IMR-90 (cell line): ENCODE measurements around the gene RNF144A.

Experiments used
- CTCF ChIP-seq: conservative IDR thresholded peaks from 2 replicates; pipeline ENCODE4 v1.5.1; 2012; ENCODE audit warnings: mild to moderate bottlenecking, low read depth, low read length, improper control_type of control experiment
- TF ChIP-seq, protein P1 (sequence below): fragments of 150-350 bp; IDR thresholded peaks from 2 replicates; pipeline ENCODE4 v1.6.1; 2017; ENCODE audit warnings: mild to moderate bottlenecking, antibody characterized with exemption, low read length, low read depth

DNA sequence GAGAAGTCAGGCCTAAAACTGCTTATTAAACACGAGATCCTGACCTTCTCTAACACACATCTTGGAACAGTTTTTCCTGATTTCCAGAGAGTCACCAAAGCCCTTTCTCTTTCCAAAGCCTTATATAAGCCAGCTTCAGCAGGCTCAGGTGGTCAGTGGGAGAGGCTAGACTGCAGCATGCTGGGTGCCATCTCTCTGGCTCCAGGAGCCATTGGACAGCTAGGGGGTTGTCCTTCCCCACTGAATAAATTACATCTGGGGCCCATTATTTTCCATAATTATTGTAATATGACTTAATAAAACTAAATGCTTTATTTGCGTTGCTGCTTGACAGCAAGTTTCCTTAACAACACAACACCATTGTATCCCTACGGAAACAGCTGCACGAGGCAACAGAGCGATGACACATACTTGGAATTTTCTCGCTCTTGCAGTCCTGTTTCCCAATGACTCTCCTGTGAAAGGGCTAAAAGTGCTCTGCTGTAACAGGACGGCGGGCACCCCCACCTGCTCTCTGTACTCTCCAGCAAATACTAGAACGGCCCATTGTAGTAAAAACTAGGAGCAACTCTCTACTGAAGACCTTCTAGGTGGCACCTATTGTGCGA, 160.6 kb downstream of the RNF144A start:
- TF ChIP-seq CTCF = no peak
- TF ChIP-seq, protein P1, sequence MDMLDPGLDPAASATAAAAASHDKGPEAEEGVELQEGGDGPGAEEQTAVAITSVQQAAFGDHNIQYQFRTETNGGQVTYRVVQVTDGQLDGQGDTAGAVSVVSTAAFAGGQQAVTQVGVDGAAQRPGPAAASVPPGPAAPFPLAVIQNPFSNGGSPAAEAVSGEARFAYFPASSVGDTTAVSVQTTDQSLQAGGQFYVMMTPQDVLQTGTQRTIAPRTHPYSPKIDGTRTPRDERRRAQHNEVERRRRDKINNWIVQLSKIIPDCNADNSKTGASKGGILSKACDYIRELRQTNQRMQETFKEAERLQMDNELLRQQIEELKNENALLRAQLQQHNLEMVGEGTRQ = no peak
